Measurements from ENCODE around the gene PIKFYVE.

GRCh38 chr2:208253600-208254117, 12.4 kb upstream of the PIKFYVE start:
- TF ChIP-seq, protein P1, sequence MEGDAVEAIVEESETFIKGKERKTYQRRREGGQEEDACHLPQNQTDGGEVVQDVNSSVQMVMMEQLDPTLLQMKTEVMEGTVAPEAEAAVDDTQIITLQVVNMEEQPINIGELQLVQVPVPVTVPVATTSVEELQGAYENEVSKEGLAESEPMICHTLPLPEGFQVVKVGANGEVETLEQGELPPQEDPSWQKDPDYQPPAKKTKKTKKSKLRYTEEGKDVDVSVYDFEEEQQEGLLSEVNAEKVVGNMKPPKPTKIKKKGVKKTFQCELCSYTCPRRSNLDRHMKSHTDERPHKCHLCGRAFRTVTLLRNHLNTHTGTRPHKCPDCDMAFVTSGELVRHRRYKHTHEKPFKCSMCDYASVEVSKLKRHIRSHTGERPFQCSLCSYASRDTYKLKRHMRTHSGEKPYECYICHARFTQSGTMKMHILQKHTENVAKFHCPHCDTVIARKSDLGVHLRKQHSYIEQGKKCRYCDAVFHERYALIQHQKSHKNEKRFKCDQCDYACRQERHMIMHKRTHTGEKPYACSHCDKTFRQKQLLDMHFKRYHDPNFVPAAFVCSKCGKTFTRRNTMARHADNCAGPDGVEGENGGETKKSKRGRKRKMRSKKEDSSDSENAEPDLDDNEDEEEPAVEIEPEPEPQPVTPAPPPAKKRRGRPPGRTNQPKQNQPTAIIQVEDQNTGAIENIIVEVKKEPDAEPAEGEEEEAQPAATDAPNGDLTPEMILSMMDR (IDR thresholded peaks at IDR 0.05) = no peak
- no peak for TF ChIP-seq POLR2A (IDR thresholded peaks at IDR 0.05)
